Panc1 (cell line): ENCODE results near the gene TTPAL. TPM values are rescaled to one million over a fixed set of nuclear protein-coding genes. Genes with fewer than 3 reads are reported as not detected.

ENCODE experiments used
- ATAC-seq: fragments of 200-7000 bp; cut with Tn5 transposase; 2 replicates; pipeline ENCODE4 v1.9.1; 2020; ENCODE audit warnings: mild to moderate bottlenecking, moderate library complexity
- BruUV-seq: library from RNA; stranded (reverse); fragments of 400-500 nt; replicated peaks from 2 replicates; lab custom pipeline; 2021; lab: Mats Ljungman, UMichigan
- CTCF ChIA-PET: fragments of 300-600 bp; sonication (Branson Sonifier 250); formaldehyde crosslinking; loops from one replicate; lab custom pipeline; 2022; ENCODE audit warnings: antibody characterized with exemption; lab: Charles Lee
- POLR2A ChIA-PET: fragments of 300-600 bp; sonication (Branson Sonifier 250); formaldehyde crosslinking; loops from one replicate; lab custom pipeline; 2022; ENCODE audit warnings: antibody characterized with exemption; lab: Charles Lee
- DNase-seq: peaks from one replicate; pipeline ENCODE4 v3.0.0-alpha.2; 2010; ENCODE audit warnings: low read depth, low spot score
- H3K27ac ChIP-seq: 2 replicates; pipeline ENCODE4 v1.5.1; 2011; ENCODE audit warnings: mild to moderate bottlenecking, low read length, inconsistent platforms
- H3K27me3 ChIP-seq: fragments of 200-500 bp; sonication (Bioruptor generic); 2 replicates; pipeline ENCODE4 v1.6.0; 2014; ENCODE audit warnings: low read length, inconsistent platforms; ENCODE audit not compliant: control insufficient read depth, insufficient read depth
- H3K36me3 ChIP-seq: fragments of 200-500 bp; sonication (Bioruptor generic); 2 replicates; pipeline ENCODE4 v1.5.1; 2014; ENCODE audit warnings: inconsistent platforms, mild to moderate bottlenecking, low read length, moderate library complexity; ENCODE audit not compliant: control insufficient read depth, insufficient read depth
- H3K4me1 ChIP-seq: 2 replicates; pipeline ENCODE4 v1.5.1; 2011; ENCODE audit warnings: inconsistent platforms, mild to moderate bottlenecking, low read length, moderate library complexity; ENCODE audit not compliant: control insufficient read depth, insufficient read depth
- H3K4me3 ChIP-seq, 2 experiments: 2 replicates each; pipeline ENCODE4 v1.5.1; 2011 to 2012; ENCODE audit warnings: low read depth in 2 of 2, low read length in 2 of 2, mild to moderate bottlenecking in 2 of 2, inconsistent platforms in 1 of 2, moderate library complexity in 1 of 2
- H3K9me3 ChIP-seq: fragments of 200-500 bp; sonication (Bioruptor generic); 2 replicates; pipeline ENCODE4 v1.5.1; 2014; ENCODE audit warnings: low read depth, mild to moderate bottlenecking, inconsistent platforms, low read length, moderate library complexity; ENCODE audit not compliant: control insufficient read depth, insufficient read depth
- POLR2AphosphoS5 ChIP-seq: IDR thresholded peaks from 2 replicates; pipeline ENCODE4 v1.6.1; 2012; ENCODE audit warnings: mild to moderate bottlenecking, low read depth, low read length, moderate library complexity
- SIN3A ChIP-seq: IDR thresholded peaks from 2 replicates; pipeline ENCODE4 v1.6.1; 2012; ENCODE audit warnings: low read depth, mild to moderate bottlenecking, low read length, moderate library complexity, borderline replicate concordance; ENCODE audit not compliant: insufficient read depth
- TCF7L2 ChIP-seq: IDR thresholded peaks from 2 replicates; pipeline ENCODE4 v1.6.1; 2011; ENCODE audit warnings: mild to moderate bottlenecking, low read depth, low read length, inconsistent platforms
- in situ Hi-C: cut with HindIII; loops from 2 replicates; pipeline ENCODE4 v1.10.0; 2016; ENCODE audit warnings: low sequenced_read_pairs, low pct_unique_long_range_greater_than_20kb
- intact Hi-C: fragments of 100-400 bp; cut with micrococcal nuclease; formaldehyde crosslinking; loops from one replicate; pipeline ENCODE4 v1.10.0; 2022; ENCODE audit not compliant: unreplicated experiment
- total RNA-seq: library from RNA; stranded (reverse); gene quantifications from one replicate; pipeline ENCODE4 v1.2.1, GENCODE V29; 2021; ENCODE audit not compliant: unreplicated experiment
- TF ChIP-seq, protein P1 (sequence below): fragments of 450-650 bp; IDR thresholded peaks from 2 replicates; pipeline ENCODE4 v1.5.1; 2017; ENCODE audit warnings: mild to moderate bottlenecking
- TF ChIP-seq, protein P2 (sequence below), 2 experiments: IDR thresholded peaks; 2 replicates each; pipeline ENCODE4 v1.6.1; 2011 to 2012; ENCODE audit warnings: low read depth in 2 of 2, control low read depth in 1 of 2, low read length in 1 of 2, mild to moderate bottlenecking in 1 of 2, moderate library complexity in 1 of 2; ENCODE audit not compliant: insufficient read depth in 1 of 2

TTPAL gene
- total RNA-seq, 1 experiment from 2014 or later: 37.4 TPM

DNA sequence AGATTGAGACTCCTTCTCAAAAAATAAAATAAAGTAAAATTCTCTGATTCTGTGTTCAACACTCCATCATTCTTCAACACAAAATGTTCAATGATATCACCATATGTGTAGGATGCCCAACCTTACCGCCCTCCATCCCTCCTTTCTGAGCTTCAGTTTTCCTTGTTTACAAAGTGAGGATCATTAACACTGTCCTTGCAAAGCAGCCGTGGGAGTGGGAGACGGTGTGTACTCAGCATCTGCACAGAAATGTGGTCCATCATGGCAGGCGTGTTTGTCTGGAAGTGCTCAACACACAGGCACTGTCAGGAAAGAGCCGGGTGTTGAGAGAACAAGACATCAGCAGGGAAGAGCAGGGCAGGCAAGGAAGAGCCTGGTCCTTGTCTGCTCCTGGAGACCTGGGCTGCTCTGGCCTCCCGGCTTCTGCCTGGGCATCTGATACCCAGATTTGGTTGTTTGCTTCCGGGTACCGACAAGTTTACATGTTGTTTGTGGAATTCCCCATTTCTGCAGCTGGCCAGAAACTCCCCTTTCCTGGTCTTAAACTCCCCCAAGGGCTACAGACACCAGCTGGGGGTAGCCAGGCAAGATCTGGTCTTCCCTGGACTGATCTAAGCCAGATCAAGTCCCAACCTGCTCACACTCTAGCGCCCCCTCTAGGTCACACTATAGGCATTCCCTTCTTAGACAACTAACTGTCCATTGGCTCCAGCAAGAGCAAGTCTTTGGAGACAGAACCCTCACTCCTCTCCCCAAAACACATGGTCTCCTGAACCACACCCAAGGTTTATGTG is 26.7 kb upstream of the TTPAL start:
- BruUV-seq: no TSS peak
- ChIA-PET CTCF (no interaction called here), POLR2A (no interaction called here)
- TF ChIP-seq TCF7L2 (no peak), SIN3A (no peak), POLR2AphosphoS5 (no peak)
- TF ChIP-seq, protein P1, sequence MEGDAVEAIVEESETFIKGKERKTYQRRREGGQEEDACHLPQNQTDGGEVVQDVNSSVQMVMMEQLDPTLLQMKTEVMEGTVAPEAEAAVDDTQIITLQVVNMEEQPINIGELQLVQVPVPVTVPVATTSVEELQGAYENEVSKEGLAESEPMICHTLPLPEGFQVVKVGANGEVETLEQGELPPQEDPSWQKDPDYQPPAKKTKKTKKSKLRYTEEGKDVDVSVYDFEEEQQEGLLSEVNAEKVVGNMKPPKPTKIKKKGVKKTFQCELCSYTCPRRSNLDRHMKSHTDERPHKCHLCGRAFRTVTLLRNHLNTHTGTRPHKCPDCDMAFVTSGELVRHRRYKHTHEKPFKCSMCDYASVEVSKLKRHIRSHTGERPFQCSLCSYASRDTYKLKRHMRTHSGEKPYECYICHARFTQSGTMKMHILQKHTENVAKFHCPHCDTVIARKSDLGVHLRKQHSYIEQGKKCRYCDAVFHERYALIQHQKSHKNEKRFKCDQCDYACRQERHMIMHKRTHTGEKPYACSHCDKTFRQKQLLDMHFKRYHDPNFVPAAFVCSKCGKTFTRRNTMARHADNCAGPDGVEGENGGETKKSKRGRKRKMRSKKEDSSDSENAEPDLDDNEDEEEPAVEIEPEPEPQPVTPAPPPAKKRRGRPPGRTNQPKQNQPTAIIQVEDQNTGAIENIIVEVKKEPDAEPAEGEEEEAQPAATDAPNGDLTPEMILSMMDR: no peak; the same call in 1 of the 2 replicates
- TF ChIP-seq, protein P2, sequence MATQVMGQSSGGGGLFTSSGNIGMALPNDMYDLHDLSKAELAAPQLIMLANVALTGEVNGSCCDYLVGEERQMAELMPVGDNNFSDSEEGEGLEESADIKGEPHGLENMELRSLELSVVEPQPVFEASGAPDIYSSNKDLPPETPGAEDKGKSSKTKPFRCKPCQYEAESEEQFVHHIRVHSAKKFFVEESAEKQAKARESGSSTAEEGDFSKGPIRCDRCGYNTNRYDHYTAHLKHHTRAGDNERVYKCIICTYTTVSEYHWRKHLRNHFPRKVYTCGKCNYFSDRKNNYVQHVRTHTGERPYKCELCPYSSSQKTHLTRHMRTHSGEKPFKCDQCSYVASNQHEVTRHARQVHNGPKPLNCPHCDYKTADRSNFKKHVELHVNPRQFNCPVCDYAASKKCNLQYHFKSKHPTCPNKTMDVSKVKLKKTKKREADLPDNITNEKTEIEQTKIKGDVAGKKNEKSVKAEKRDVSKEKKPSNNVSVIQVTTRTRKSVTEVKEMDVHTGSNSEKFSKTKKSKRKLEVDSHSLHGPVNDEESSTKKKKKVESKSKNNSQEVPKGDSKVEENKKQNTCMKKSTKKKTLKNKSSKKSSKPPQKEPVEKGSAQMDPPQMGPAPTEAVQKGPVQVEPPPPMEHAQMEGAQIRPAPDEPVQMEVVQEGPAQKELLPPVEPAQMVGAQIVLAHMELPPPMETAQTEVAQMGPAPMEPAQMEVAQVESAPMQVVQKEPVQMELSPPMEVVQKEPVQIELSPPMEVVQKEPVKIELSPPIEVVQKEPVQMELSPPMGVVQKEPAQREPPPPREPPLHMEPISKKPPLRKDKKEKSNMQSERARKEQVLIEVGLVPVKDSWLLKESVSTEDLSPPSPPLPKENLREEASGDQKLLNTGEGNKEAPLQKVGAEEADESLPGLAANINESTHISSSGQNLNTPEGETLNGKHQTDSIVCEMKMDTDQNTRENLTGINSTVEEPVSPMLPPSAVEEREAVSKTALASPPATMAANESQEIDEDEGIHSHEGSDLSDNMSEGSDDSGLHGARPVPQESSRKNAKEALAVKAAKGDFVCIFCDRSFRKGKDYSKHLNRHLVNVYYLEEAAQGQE (IDR thresholded peaks at IDR 0.05; ENCODE audit: insufficient read depth in 1 of 2, low read depth in 2 of 2, low read length in 1 of 2): no peak
- DNase-seq: no peak
- Histone ChIP-seq H3K27me3 (no peaks in the 10 kb centered on the region), H3K4me1 (no peaks in the 10 kb centered on the region), H3K9me3 (no peaks in the 10 kb centered on the region), H3K4me3 (no peak overlapping the region), H3K36me3 (no peaks in the 10 kb centered on the region), H3K27ac (no peak overlapping the region)
- in situ Hi-C loops: no loop called here
- intact Hi-C loops: no loop called here
- no peak for ATAC-seq

DNA sequence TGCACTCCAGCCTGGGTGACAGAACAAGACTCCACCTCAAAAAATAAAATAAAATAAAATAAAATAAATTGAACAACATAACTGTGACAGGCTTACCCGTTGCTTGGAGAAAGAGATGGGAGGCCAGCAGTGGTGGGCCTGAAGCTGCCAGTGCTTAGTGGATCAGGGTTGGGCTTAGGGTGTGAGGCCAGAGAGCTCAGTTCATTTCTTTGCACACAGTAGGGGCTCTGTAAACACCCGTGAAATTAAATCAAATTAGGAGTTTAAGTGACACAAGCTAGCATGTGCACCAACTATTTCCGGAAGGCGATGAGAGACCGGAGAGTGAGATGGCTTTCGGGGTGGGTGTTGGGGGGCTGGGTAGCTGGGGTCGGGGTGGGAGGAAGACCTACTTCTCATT is 25.8 kb upstream of the TTPAL start:
- CTCF ChIA-PET: no interaction called here
- Histone ChIP-seq H3K4me3 (no peak overlapping the region), H3K27ac (no peak overlapping the region), H3K9me3 (no peaks in the 10 kb centered on the region), H3K4me1 (no peaks in the 10 kb centered on the region), H3K27me3 (no peaks in the 10 kb centered on the region), H3K36me3 (no peaks in the 10 kb centered on the region)
- ATAC-seq: no peak
- no TSS peak for BruUV-seq
- TF ChIP-seq SIN3A (no peak), POLR2AphosphoS5 (no peak), TCF7L2 (no peak)
- TF ChIP-seq, protein P1: no peak
- TF ChIP-seq, protein P2 (IDR thresholded peaks at IDR 0.05; ENCODE audit: insufficient read depth in 1 of 2, low read depth in 2 of 2, low read length in 1 of 2): no peak
- no peak for DNase-seq
- POLR2A ChIA-PET: interaction anchor here (0.5 kb wide), 2 partner anchors 67 to 121 kb away, joined by 3 to 4 read pairs; no protein-coding TSS in a partner anchor
- in situ Hi-C loops (no loop called here), intact Hi-C loops (no loop called here)
